ENCODE results near the gene SLC35F6. TPM values are rescaled to one million over a fixed set of nuclear protein-coding genes. Genes with fewer than 3 reads are reported as not detected.

Gene SLC35F6
- total and polyA plus RNA-seq, 9 of the 15 experiments (the other 6 are each of a cell fraction or from before 2014, with no cell fraction given), result 11.9 to 47.3 (median 22.5) TPM

DNA sequence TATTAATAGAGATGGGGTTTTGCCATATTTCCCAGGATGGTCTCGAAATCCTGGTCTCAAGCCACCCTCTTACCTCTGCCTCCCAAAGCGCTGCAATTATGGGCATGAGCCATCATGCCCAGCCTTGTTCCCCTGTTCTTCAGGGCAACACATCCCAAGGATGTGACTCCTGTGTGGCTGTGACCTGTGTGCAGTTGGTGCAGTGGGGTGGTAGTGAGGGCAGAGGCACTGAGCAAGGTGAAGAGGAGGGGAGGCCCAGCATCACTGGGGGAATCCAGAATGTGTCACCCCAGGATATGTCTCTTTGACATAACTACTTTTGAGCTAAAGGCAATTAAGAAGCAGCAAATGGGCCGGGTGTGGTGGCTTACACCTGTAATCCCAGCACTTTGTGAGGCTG is 45.1 kb downstream of the SLC35F6 start:
- no peak overlapping the region for H3K4me2 ChIP-seq (ENCODE audit: insufficient read depth, low read length)
- H3K27ac ChIP-seq (ENCODE audit: extremely low read depth, low read depth, low read length), result no peak overlapping the region
- peaks cover 18 to 35% of the 10 kb centered on the region in 2 experiments; a peak in 4 of 5 replicates for H3K27me3 ChIP-seq (ENCODE audit: control insufficient read depth in 2 of 2, insufficient read depth in 2 of 2, low read length in 2 of 2)
- H3K9ac ChIP-seq (ENCODE audit: insufficient read depth in 1 of 2, low read depth in 2 of 2, low read length in 2 of 2), result no peak overlapping the region
- H3K4me1 ChIP-seq (replicated peaks in 1 of 2; ENCODE audit: control insufficient read depth in 2 of 2, insufficient read depth in 2 of 2, low read length in 2 of 2), result no peaks in the 10 kb centered on the region; a peak in 1 of 5 replicates
- H3K9me1 ChIP-seq (ENCODE audit: control insufficient read depth, insufficient read depth, low read length), result peaks cover 3% of the 10 kb centered on the region
- no peaks in the 10 kb centered on the region for H3K79me2 ChIP-seq (ENCODE audit: control insufficient read depth, insufficient read depth, low read length)
- POLR2A ChIA-PET, result interaction anchor here (0.6 kb wide), 1 partner anchor 113 kb away, joined by 3 read pairs; no protein-coding TSS in a partner anchor
- FAIRE-seq (no peak), DNase-seq (ENCODE audit: extremely low read depth in 1 of 4, low spot score in 3 of 4) (no peak), ATAC-seq (no peak)
- TF ChIP-seq TAF7 (tag; IDR thresholded peaks at IDR 0.05), result no peak
- H2AFZ ChIP-seq (ENCODE audit: low read depth, low read length), result no peak overlapping the region
- no peaks in the 10 kb centered on the region for H3K36me3 ChIP-seq (ENCODE audit: control insufficient read depth, insufficient read depth, low read length)
- intact Hi-C loops (cut with micrococcal nuclease) (no loop called here), in situ Hi-C loops (cut with MboI) (no loop called here)
- H3K9me3 ChIP-seq (replicated peaks; ENCODE audit: control insufficient read depth, insufficient read depth, low read depth, low read length), result no peaks in the 10 kb centered on the region
- BruUV-seq (replicated peaks), result no TSS peak
- H3K4me3 ChIP-seq, result no peak overlapping the region
- no peaks in the 10 kb centered on the region; the same call in 1 of the 2 replicates for H4K20me1 ChIP-seq (replicated peaks; ENCODE audit: control insufficient read depth, insufficient read depth, low read length)
- CTCF ChIA-PET (ENCODE audit: low intra/inter-chr PET ratio), result no interaction called here
- WGBS (ENCODE audit: insufficient coverage, low coverage, missing lambda C conversion rate), result 0% methylated on average over 3 of the region's 3 CpGs

DNA sequence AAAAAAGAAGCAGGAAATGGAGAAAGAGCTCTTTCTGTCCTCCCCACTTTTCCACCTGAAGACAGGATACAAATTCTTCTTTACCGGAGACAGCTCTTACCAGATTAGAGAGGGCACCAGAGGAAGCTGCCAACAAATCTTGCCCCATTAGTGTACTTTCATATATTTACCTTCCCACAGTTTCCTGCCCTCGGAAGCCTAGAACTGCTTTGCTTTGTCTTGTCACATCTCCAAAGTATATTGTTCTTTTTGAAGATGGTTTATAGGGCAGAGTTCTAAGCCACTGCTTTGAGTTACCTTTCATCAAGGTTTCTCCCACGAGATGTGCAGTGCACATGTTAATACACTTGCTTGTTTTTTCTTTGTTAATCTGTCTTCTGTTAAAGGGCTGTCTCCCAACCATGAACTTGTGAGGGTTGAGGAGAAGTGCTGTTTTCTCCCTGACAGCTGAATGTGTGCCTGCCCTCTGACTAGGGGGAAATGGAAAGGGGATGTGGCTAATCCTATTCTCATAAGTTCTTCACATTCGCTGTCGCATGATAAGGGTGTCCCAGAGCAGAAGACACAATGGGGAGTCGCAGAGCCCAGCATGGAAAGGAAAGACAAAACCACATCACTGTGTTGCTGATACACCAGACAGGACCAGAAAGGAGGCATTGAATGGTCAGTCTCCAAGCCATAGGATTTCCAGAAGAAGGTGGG is 45.9 kb downstream of the SLC35F6 start:
- no peak for DNase-seq (ENCODE audit: extremely low read depth in 1 of 4, low spot score in 3 of 4)
- WGBS (ENCODE audit: insufficient coverage, low coverage, missing lambda C conversion rate), result 0% methylated on average over 6 of the region's 6 CpGs
- TF ChIP-seq ESRRB (CRISPR knock-in tag; IDR thresholded peaks at IDR 0.05; ENCODE audit: borderline replicate concordance), result no peak
- no peak for TF ChIP-seq MYNN (IDR thresholded peaks at IDR 0.05)
- TF ChIP-seq MYNN (CRISPR knock-in tag; IDR thresholded peaks at IDR 0.05), result no peak
- TF ChIP-seq ASH1L (IDR thresholded peaks at IDR 0.05; ENCODE audit: borderline replicate concordance, low read depth, partially characterized antibody), result no peak
- no peak for TF ChIP-seq ZEB2 (IDR thresholded peaks at IDR 0.05)
- no peak for TF ChIP-seq TFAM (CRISPR knock-in tag; conservative IDR thresholded peaks at IDR 0.05)
- TF ChIP-seq, protein P1, sequence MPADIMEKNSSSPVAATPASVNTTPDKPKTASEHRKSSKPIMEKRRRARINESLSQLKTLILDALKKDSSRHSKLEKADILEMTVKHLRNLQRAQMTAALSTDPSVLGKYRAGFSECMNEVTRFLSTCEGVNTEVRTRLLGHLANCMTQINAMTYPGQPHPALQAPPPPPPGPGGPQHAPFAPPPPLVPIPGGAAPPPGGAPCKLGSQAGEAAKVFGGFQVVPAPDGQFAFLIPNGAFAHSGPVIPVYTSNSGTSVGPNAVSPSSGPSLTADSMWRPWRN (IDR thresholded peaks at IDR 0.05; ENCODE audit: low read depth), result no peak
- no peak for TF ChIP-seq ELF2 (CRISPR knock-in tag; IDR thresholded peaks at IDR 0.05)
- TF ChIP-seq, protein P2, sequence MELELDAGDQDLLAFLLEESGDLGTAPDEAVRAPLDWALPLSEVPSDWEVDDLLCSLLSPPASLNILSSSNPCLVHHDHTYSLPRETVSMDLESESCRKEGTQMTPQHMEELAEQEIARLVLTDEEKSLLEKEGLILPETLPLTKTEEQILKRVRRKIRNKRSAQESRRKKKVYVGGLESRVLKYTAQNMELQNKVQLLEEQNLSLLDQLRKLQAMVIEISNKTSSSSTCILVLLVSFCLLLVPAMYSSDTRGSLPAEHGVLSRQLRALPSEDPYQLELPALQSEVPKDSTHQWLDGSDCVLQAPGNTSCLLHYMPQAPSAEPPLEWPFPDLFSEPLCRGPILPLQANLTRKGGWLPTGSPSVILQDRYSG (tag; conservative IDR thresholded peaks at IDR 0.05; ENCODE audit: low read depth), result no peak
- no peak for TF ChIP-seq RBM25 (IDR thresholded peaks at IDR 0.05; ENCODE audit: low read depth, low read length, severe bottlenecking)
- no peak for TF ChIP-seq ZNF253 (CRISPR knock-in tag; conservative IDR thresholded peaks at IDR 0.05)
- TF ChIP-seq, protein P3, sequence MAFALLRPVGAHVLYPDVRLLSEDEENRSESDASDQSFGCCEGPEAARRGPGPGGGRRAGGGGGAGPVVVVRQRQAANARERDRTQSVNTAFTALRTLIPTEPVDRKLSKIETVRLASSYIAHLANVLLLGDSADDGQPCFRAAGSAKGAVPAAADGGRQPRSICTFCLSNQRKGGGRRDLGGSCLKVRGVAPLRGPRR (CRISPR knock-in tag; IDR thresholded peaks at IDR 0.05), result no peak
- TF ChIP-seq NR2F6 (CRISPR knock-in tag; IDR thresholded peaks at IDR 0.05), result no peak
- TF ChIP-seq ZNF224 (CRISPR knock-in tag; IDR thresholded peaks at IDR 0.05), result no peak

More for the DNA sequence above, 45.9 kb downstream of the SLC35F6 start:
- H3K4me2 ChIP-seq (ENCODE audit: insufficient read depth, low read length), result no peak overlapping the region
- no peak overlapping the region for H2AFZ ChIP-seq (ENCODE audit: low read depth, low read length)
- no peaks in the 10 kb centered on the region for H3K79me2 ChIP-seq (ENCODE audit: control insufficient read depth, insufficient read depth, low read length)
- H3K9me1 ChIP-seq (ENCODE audit: control insufficient read depth, insufficient read depth, low read length), result peaks cover 3% of the 10 kb centered on the region
- ChIA-PET CTCF (ENCODE audit: low intra/inter-chr PET ratio) (no interaction called here), POLR2A (interaction anchor here (0.6 kb wide), 2 partner anchors 112 to 228 kb away, joined by 3 read pairs; no protein-coding TSS in a partner anchor)
- peak; percentile 32 for FAIRE-seq
- H3K9me3 ChIP-seq (replicated peaks; ENCODE audit: control insufficient read depth, insufficient read depth, low read depth, low read length), result no peaks in the 10 kb centered on the region
- in situ Hi-C loops (cut with MboI) (no loop called here), intact Hi-C loops (cut with micrococcal nuclease) (no loop called here)
- no peaks in the 10 kb centered on the region; a peak in 1 of 5 replicates for H3K4me1 ChIP-seq (replicated peaks in 1 of 2; ENCODE audit: control insufficient read depth in 2 of 2, insufficient read depth in 2 of 2, low read length in 2 of 2)
- H3K27me3 ChIP-seq (ENCODE audit: control insufficient read depth in 2 of 2, insufficient read depth in 2 of 2, low read length in 2 of 2), result peaks cover 18 to 36% of the 10 kb centered on the region in 2 experiments; a peak in 4 of 5 replicates
- H3K9ac ChIP-seq (ENCODE audit: insufficient read depth in 1 of 2, low read depth in 2 of 2, low read length in 2 of 2), result no peak overlapping the region; a peak in 1 of 4 replicates
- no peak; the same call in 2 of the 3 replicates for ATAC-seq
- no peaks in the 10 kb centered on the region for H3K36me3 ChIP-seq (ENCODE audit: control insufficient read depth, insufficient read depth, low read length)
- no peak overlapping the region for H3K4me3 ChIP-seq
- no TSS peak for BruUV-seq (replicated peaks)
- no peaks in the 10 kb centered on the region; the same call in 1 of the 2 replicates for H4K20me1 ChIP-seq (replicated peaks; ENCODE audit: control insufficient read depth, insufficient read depth, low read length)
- no peak overlapping the region for H3K27ac ChIP-seq (ENCODE audit: extremely low read depth, low read depth, low read length)

Data from K562 (cell line).